Cardiac muscle cell (in vitro differentiated cells and primary cell): ENCODE results near the gene CRIP2. TPM values are rescaled to one million over a fixed set of nuclear protein-coding genes. Genes with fewer than 3 reads are reported as not detected.
A peak's percentile ranks its signal among the peaks of the same experiment; 100 is the strongest.

Source experiments
- DNase-seq, 2 donors: peaks; one replicate each; pipeline versions ENCODE4 v3.0.0 to v3.0.0-alpha.2; 2010 to 2017; ENCODE audit warnings: low read depth in 1 of 2, low spot score in 1 of 2
- H3K27ac ChIP-seq: fragments of 200-600 bp; sonication (generic); 2 replicates; pipeline ENCODE4 v1.5.1; 2016
- H3K27me3 ChIP-seq: fragments of 200-600 bp; sonication (generic); 2 replicates; pipeline ENCODE4 v1.6.0; 2016; ENCODE audit warnings: control low read depth
- H3K36me3 ChIP-seq: fragments of 200-600 bp; sonication (generic); 2 replicates; pipeline ENCODE4 v1.5.1; 2016; ENCODE audit warnings: control low read depth
- H3K4me1 ChIP-seq: fragments of 200-600 bp; sonication (generic); 2 replicates; pipeline ENCODE4 v1.8.1; 2017; ENCODE audit warnings: low read depth, mild to moderate bottlenecking, mixed run types
- H3K4me3 ChIP-seq: fragments of 200-600 bp; sonication (generic); 2 replicates; pipeline ENCODE4 v1.5.1; 2016; ENCODE audit warnings: mild to moderate bottlenecking
- H3K9me3 ChIP-seq: fragments of 200-600 bp; sonication (generic); 2 replicates; pipeline ENCODE4 v1.5.1; 2017; ENCODE audit warnings: low read depth, mild to moderate bottlenecking, control low read depth
- polyA plus RNA-seq: library from polyadenylated mRNA; unstranded; fragments of >200 nt; fragmentation: Nextera tagmentation; extraction: Ambion mirVana; gene quantifications from 2 replicates; pipeline ENCODE4 v1.2.1, GENCODE V29; 2016
- total RNA-seq: library from RNA; depleted of rRNA; stranded (reverse); fragments of >200 nt; gene quantifications from 2 replicates; pipeline ENCODE4 v1.2.3, GENCODE V29; 2016
- TF ChIP-seq, protein P1 (sequence below): IDR thresholded peaks from 2 replicates; pipeline ENCODE4 v1.5.1; 2012; ENCODE audit warnings: low read depth, mild to moderate bottlenecking, low read length

CRIP2 gene
- total and polyA plus RNA-seq, 2 experiments from 2014 or later: 804 to 1,845 TPM

- Histone ChIP-seq H3K36me3 (peaks cover 16% of the 10 kb centered on the region), H3K4me3 (no peak overlapping the region), H3K9me3 (no peaks in the 10 kb centered on the region), H3K27me3 (no peaks in the 10 kb centered on the region), H3K4me1 (peaks cover 68% of the 10 kb centered on the region), H3K27ac (peak overlapping the region; percentile 98)
- peak in 1 of 2 donors; percentile 55 for DNase-seq
- TF ChIP-seq, protein P1, sequence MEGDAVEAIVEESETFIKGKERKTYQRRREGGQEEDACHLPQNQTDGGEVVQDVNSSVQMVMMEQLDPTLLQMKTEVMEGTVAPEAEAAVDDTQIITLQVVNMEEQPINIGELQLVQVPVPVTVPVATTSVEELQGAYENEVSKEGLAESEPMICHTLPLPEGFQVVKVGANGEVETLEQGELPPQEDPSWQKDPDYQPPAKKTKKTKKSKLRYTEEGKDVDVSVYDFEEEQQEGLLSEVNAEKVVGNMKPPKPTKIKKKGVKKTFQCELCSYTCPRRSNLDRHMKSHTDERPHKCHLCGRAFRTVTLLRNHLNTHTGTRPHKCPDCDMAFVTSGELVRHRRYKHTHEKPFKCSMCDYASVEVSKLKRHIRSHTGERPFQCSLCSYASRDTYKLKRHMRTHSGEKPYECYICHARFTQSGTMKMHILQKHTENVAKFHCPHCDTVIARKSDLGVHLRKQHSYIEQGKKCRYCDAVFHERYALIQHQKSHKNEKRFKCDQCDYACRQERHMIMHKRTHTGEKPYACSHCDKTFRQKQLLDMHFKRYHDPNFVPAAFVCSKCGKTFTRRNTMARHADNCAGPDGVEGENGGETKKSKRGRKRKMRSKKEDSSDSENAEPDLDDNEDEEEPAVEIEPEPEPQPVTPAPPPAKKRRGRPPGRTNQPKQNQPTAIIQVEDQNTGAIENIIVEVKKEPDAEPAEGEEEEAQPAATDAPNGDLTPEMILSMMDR: no peak
Measured at GRCh38 chr14:105470350-105471296, 4.0 kb upstream of the CRIP2 start.

DNA sequence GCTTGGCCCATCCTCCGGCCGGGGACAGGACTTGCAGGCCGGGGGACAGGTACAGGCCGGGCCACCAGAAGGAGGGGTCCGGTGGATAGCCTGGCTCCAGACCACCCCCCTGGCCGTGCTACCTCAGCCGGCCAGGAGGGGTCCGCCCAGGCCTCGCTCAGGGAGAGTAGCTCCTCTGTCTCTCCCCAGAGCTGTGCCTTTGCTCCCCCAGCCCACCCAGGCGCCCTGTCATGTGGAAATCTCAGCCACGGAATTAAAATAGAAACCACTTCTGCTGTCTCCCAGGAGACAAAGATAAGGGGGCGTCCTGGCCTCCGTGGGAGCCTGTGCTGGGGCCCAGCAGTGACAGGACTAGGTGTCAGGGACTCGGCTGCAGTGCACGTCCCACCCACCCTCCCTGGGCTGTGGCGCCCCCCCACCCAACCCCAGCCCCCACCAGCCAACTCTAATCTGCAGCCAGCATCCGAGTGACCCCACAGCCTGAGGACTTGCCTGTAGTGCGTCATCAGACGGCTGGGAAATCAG is 3.3 kb upstream of the CRIP2 start:
- Histone ChIP-seq H3K4me1 (peaks cover 64% of the 10 kb centered on the region), H3K27me3 (no peaks in the 10 kb centered on the region), H3K9me3 (no peaks in the 10 kb centered on the region), H3K27ac (peak overlapping the region; percentile 98), H3K4me3 (no peak overlapping the region), H3K36me3 (peaks cover 15% of the 10 kb centered on the region)
- TF ChIP-seq, protein P1: no peak
- peak; percentile 20 to 97 for DNase-seq

GRCh38 chr14:105471823-105472485 is 2.7 kb upstream of the CRIP2 start:
- TF ChIP-seq, protein P1: no peak
- DNase-seq: no peak
- peaks cover 9% of the 10 kb centered on the region for H3K36me3 ChIP-seq
- peaks cover 70% of the 10 kb centered on the region for H3K4me1 ChIP-seq
- no peaks in the 10 kb centered on the region for H3K27me3 ChIP-seq
- no peaks in the 10 kb centered on the region for H3K9me3 ChIP-seq
- no peak overlapping the region for H3K4me3 ChIP-seq
- H3K27ac ChIP-seq: peak overlapping the region; percentile 98

DNA sequence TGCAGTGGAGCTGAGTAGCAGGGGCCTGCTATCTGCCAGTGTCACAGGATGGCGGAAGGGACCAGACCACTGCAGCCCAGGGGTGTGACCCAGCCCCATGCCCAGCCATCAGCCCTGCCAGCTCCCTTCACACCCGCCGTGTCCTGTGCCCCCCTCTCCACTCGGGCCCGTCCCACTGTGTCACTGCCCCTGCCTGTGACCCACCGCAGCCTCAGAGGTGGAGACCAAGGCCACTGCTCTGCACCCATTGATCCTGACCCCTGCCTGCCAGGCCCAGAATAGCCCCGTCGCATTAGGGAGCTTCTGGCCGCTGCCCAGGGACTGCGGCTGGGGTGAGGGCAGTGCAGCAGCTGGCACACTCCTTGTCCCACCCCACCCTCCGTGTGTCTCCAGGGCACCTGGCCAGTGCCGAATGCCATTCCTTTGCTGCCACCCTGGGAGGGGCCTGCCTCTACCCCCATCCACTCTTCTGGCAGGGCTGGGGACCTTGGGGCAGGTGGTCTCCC is 2.1 kb upstream of the CRIP2 start:
- no peak for DNase-seq
- Histone ChIP-seq H3K9me3 (no peaks in the 10 kb centered on the region), H3K4me3 (no peak overlapping the region), H3K4me1 (peaks cover 70% of the 10 kb centered on the region), H3K36me3 (peaks cover 8% of the 10 kb centered on the region), H3K27me3 (no peaks in the 10 kb centered on the region), H3K27ac (peak overlapping the region; percentile 98)
- TF ChIP-seq, protein P1: no peak

DNA sequence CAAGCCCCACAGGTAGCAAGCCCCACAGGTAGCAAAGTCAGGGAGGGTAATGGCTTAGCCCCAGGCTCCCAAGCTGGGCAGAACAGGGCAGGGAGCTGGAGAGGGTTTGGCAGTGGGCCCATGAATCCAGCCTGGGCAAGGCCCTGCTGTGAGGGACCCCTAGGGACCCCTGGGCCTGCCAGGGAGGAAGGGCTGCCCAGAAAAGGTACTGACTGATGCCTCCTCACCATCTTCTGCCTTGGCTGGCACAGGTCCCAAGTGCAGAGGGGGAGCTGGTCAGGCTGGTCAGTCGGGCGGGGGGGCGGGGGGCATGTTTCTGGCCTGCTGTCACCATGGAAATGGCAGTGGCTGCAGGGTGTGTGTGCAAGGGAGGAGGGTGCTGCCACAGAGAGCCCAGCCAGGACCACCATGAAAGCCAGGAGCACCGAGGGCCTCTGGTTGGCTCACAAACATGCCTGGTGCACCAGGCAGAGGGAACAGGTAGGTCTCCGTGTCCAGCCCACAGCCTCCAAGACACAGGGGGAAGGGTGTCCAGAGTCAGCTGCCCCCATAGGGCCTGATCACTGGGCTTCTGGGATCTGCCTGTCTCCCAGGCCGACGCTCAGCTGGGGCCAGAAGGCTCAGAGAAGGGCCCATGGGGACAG is 1.5 kb upstream of the CRIP2 start:
- Histone ChIP-seq H3K27me3 (peaks cover under 1% of the 10 kb centered on the region), H3K9me3 (no peaks in the 10 kb centered on the region), H3K27ac (peak overlapping the region; percentile 98), H3K4me1 (peaks cover 67% of the 10 kb centered on the region), H3K4me3 (peak overlapping the region; percentile 71), H3K36me3 (peaks cover 8% of the 10 kb centered on the region)
- TF ChIP-seq, protein P1: no peak
- DNase-seq: no peak
